GM18870 (cell line): Measurements from ENCODE around the gene SPRED3.
A peak's percentile ranks its signal among the peaks of the same experiment; 100 is the strongest.

Experiments used
- ATAC-seq: cut with Tn5 transposase; IDR thresholded peaks from one replicate; pipeline ENCODE4 v1.9.1; 2021; ENCODE audit warnings: moderate library complexity; ENCODE audit not compliant: unreplicated experiment

Gene SPRED3

GRCh38 chr19:38371081-38371480 is 17.4 kb upstream of the SPRED3 start:
- ATAC-seq: no peak

GRCh38 chr19:38373907-38374331 is 14.6 kb upstream of the SPRED3 start:
- no peak for ATAC-seq

- ATAC-seq: peak; percentile 92
Observed at GRCh38 chr19:38374332-38375097, 14.0 kb upstream of the SPRED3 start, which contains the start of gene PSMD8. Gene PSMD8 (plus strand): TSS chr19:38374571. CDS start chr19:38374602, 31 bp downstream.

- ATAC-seq: no peak
Observed at GRCh38 chr19:38375098-38375493, 13.4 kb upstream of the SPRED3 start.

- no peak for ATAC-seq
Observed at GRCh38 chr19:38375748-38376147, 12.7 kb upstream of the SPRED3 start.

GRCh38 chr19:38376576-38376975 is 11.9 kb upstream of the SPRED3 start:
- no peak for ATAC-seq

- ATAC-seq: no peak
Observed at GRCh38 chr19:38377052-38377451, 11.4 kb upstream of the SPRED3 start.

- ATAC-seq: no peak
Observed at GRCh38 chr19:38378866-38379265, 9.6 kb upstream of the SPRED3 start.

GRCh38 chr19:38381138-38381537 is 7.4 kb upstream of the SPRED3 start:
- ATAC-seq: no peak

- ATAC-seq: no peak
Observed at GRCh38 chr19:38383184-38383583, 5.3 kb upstream of the SPRED3 start.

- no peak for ATAC-seq
Observed at GRCh38 chr19:38383743-38384142, 4.8 kb upstream of the SPRED3 start.

- no peak for ATAC-seq
Observed at GRCh38 chr19:38384209-38385027, 4.1 kb upstream of the SPRED3 start.

GRCh38 chr19:38385057-38385803 is 3.3 kb upstream of the SPRED3 start:
- ATAC-seq: no peak

GRCh38 chr19:38385804-38386257 is 2.7 kb upstream of the SPRED3 start:
- no peak for ATAC-seq

- no peak for ATAC-seq
Observed at GRCh38 chr19:38386300-38386970, 2.1 kb upstream of the SPRED3 start.

- no peak for ATAC-seq
Observed at GRCh38 chr19:38386971-38387549, 1.4 kb upstream of the SPRED3 start.

GRCh38 chr19:38387550-38388348 is 748 bp upstream of the SPRED3 start, which contains the start of gene GGN:
Gene GGN (minus strand): TSS chr19:38388034. CDS start chr19:38387261, 773 bp downstream.
- no peak for ATAC-seq

GRCh38 chr19:38389101-38389925 is 816 bp downstream of the SPRED3 start:
- ATAC-seq: no peak
